Hematopoietic multipotent progenitor cell treated with erythropoietin and hydrocortisone succinate and interleukin-3 and kit ligand, for 15 days (in vitro differentiated cells): ENCODE results near the gene SERPIND1.
"Not testable (repeated sequence)": the region's sequence is repeated elsewhere in the genome, so short reads cannot be mapped to it uniquely, and the experiment has no call there.

ENCODE experiments used
- DNase-seq: peaks from one replicate; pipeline ENCODE4 v3.0.0-alpha.2; 2015; ENCODE audit warnings: low spot score

Gene SERPIND1

DNA sequence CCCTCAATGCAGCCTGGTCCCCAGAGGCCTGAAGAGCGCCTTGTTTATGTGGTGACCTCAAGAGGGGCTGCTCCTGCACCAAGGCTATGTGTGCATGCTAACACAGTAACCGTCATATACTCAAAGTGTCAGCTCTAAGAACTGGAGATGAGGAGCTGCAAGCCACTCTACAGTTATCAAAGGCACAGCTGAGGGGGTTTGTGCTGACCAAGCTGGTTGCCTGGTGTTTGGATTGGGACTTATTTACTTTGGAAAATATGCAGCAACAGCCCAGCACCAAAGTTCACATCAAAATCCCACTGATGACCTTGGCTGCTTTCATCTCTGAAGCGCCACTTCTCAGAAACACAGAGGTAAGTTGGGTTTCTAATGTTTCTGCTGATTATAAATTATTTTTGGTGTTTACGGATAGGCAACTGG lies at the start of gene SERPIND1:
Gene SERPIND1, plus strand, starts transcription at position 321 of the 420 bp plus-strand sequence. CDS start 5,200 bp downstream, outside the sequence.
- DNase-seq = no peak

- DNase-seq = no peak
Observed at GRCh38 chr22:20724676-20725454, 49.0 kb upstream of the SERPIND1 start.

DNA sequence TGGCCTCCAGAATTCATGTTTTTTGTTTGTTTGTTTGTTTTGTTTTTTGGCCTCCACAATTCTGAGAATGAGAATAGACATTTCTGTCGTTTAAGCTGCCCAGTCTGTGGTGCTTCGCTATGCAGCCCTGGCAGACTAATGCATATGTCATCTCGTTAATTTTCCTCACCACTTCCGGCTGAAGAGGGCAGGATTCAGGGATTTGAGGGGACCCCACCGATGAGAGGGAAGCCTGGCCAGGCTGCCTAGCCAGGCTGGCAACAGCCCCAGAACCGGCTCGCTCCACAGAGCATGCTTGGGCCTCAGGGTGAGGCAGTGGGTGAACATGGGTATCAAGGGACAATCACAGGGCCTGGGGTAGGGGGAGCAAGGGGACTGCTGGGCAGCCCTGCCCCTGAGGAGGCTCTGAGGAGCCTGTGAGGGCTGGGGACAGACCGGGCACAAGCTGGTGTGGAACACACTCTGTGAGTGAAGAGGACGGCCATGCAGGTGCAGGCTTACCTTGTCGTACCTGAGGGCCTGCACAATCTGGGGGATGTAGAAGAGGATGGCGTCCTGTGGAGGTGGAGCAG lies 47.8 kb upstream of the SERPIND1 start:
- no peak for DNase-seq

DNA sequence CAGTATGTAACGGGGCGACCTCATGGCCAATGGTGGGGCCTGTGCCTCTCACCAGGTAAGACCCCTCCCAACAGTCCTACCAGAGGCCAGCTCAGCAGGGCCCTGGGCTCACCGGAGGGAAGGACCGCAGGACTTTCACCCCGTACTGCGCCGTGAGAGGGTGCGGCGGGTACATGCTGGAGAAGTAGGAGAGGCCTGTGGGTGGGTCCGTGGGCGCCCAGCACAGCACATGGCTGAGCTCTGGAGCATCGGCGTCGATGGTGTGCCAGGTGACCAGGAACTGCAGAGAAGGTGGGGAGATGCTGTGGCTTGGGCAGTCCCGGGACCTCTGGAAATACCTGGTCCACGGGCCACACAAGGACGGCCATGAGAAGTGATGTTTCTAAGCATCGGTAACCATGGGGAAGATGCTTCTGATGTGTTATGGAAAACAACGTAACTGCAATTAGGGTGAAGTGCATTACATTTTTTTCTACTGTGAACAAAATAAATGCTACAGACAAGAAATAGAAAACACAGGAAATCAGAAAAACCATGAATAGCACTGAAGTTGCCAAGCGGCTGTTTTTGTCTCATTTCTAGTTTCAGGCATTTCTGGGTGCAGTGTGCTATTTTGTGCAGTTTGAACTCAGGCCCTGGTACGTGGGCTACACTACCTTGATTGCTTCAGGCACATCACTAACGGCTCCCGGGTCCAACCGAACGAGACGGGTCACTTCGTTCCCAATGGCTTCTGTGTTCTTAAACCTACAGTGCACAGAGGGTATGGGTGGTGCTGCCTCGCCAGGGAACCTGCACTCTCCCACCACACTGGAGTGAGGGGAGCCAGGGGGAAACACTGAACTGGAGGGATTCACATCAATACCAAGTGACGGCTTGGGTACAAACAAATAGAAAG lies 46.5 kb upstream of the SERPIND1 start:
- DNase-seq = no peak

DNA sequence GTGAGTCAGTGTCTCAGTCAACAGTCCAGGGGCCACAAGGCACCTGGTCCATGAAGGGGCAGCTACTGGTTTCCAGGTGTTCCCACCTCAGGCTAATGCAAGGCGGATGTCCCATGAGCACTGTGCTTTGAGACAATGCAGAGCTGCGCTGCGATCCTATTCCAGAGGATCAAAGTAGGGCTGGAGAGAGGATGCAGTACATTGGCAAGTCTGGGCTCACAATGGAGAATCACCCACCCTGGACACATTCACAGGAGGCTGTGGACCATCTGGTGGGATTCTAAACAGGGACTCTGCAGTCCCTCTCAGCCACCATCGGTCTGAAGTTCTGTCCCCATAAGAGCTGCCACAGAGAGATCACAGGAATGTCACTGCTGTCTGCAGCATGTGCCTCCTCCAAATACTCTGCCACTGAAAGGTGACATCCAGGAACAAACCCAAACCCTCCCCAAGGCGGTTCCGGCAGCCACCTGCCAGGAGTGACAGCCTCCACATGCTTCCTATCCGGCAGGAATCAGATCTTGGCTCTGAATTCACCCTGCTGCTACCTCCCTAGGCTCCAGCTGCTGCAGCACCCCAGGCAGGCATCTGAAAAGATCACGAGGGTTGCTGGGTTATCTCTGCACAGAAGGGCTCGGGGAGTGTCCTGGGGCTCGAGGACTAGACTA lies 45.3 kb upstream of the SERPIND1 start:
- DNase-seq = no peak

DNA sequence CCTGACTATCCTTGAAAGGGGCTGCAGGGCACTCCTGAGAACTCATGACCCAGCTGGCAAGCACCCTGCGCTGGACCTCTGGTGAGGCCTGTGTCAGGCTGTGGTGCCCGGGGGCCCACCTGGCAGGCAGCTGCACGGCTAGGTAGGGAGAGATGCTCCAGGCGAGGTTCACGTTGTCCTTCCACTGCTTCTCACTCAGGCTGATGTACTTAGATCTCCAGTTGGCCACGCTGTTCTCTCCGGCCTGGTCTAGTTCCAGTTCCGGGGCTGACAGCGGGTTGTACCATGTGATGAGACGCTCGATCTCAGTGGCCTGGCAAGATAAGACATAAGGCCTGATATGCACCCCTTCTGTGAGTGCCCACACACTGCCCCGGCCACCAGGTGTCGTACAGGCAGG lies 44.7 kb upstream of the SERPIND1 start:
- no peak for DNase-seq

- not testable (repeated sequence) for DNase-seq
Observed at GRCh38 chr22:20732431-20732830, 41.5 kb upstream of the SERPIND1 start.

GRCh38 chr22:20735356-20736162 lies 38.4 kb upstream of the SERPIND1 start:
- DNase-seq = not testable (repeated sequence)

- not testable (repeated sequence) for DNase-seq
Observed at GRCh38 chr22:20736891-20737290, 37.0 kb upstream of the SERPIND1 start.

DNA sequence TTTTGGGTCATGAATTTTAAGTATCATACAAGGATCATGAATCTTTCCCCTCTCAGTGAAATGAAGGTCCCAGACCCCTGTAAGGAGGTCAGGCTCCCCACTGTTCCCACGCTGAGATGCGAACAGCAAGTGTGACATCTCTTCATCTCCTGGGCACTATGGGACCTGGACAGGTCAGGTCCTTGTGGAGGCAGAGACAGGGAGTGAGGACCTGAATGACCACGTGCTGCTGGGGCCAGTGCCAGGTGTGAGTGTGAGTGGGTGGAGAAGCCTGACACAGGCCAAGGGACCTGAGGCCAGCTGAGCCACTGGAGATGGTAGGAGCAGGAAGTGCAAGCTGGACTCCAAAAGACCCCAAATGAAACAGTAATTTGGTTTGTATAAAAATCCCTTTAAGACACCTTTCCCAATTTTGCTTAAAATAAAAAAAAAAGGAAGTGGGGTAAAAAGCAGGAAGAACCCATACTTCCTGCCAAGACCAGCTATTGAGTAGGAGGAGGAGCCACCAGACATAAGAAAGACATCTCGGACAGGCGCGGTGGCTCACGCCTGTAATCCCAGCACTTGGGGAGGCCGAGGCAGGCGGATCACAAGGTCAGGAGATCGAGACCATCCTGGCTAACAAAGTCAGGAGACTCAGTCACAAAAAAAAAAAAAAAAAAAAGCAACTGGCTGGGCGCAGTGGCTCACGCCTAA lies 35.4 kb upstream of the SERPIND1 start:
- no peak for DNase-seq

DNA sequence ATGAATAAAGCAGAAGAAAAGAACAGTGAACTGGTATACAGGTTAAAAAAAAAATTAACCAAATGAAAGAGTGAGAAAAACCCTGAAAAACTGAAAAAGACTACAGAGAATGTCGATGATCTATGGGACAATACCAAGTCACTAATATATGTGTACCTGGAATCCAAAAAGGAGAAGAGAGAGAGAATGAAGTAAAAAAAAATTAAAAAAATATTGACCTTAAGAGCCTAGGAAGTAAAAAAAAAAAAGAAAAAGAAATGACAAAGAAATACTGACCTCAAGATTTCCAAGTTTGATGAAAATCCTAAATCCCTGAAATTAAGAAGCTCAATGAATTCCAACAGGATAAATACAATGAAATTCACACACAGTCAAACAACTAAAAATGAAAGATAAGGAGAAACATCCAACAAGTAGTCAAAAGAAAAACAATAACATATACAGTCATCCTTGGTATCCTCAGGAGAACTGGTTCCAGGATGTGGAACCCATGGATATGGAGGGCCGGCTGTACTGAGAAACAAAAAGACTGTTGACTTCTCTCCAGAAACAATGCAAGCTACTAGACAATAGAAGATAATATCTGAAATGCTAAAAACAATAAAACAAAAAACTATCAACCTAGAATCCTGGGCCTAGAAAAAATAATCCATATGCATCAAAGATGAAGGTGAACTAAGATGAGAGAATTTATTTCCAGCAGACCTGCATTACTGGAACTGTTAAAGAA lies 33.5 kb upstream of the SERPIND1 start:
- DNase-seq = no peak

- no peak for DNase-seq
Observed at GRCh38 chr22:20741008-20741633, 32.8 kb upstream of the SERPIND1 start.

- DNase-seq = peak; percentile 52
Observed at GRCh38 chr22:20741634-20742581, 32.0 kb upstream of the SERPIND1 start.

GRCh38 chr22:20742764-20743163 lies 31.1 kb upstream of the SERPIND1 start:
- DNase-seq = no peak

GRCh38 chr22:20744456-20744855 lies 29.5 kb upstream of the SERPIND1 start:
- DNase-seq = no peak

DNA sequence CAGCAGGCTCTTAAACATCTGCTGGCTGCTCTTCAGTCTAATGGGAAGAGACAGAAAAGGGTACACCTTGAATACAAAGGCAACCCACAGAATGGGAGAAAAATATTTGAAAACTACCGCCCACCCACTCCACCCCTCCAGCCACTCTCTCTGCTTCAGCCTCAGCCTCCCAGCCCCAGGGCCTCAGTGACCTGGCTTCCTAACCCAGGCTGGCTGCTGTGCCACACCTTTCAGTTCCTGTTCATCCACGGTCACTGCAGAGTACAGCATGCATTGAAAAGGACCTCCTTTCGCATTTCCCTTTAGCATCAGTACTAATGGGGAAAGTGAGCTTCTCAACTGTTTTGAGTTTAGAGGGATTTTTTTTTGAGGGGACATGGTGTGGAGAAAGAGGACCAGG lies 28.8 kb upstream of the SERPIND1 start:
- no peak for DNase-seq

GRCh38 chr22:20746431-20747189 lies 27.3 kb upstream of the SERPIND1 start:
- DNase-seq = no peak
